ENCODE results near the gene DGKD. TPM values are rescaled to one million over a fixed set of nuclear protein-coding genes. Genes with fewer than 3 reads are reported as not detected.

DGKD gene, protein sequence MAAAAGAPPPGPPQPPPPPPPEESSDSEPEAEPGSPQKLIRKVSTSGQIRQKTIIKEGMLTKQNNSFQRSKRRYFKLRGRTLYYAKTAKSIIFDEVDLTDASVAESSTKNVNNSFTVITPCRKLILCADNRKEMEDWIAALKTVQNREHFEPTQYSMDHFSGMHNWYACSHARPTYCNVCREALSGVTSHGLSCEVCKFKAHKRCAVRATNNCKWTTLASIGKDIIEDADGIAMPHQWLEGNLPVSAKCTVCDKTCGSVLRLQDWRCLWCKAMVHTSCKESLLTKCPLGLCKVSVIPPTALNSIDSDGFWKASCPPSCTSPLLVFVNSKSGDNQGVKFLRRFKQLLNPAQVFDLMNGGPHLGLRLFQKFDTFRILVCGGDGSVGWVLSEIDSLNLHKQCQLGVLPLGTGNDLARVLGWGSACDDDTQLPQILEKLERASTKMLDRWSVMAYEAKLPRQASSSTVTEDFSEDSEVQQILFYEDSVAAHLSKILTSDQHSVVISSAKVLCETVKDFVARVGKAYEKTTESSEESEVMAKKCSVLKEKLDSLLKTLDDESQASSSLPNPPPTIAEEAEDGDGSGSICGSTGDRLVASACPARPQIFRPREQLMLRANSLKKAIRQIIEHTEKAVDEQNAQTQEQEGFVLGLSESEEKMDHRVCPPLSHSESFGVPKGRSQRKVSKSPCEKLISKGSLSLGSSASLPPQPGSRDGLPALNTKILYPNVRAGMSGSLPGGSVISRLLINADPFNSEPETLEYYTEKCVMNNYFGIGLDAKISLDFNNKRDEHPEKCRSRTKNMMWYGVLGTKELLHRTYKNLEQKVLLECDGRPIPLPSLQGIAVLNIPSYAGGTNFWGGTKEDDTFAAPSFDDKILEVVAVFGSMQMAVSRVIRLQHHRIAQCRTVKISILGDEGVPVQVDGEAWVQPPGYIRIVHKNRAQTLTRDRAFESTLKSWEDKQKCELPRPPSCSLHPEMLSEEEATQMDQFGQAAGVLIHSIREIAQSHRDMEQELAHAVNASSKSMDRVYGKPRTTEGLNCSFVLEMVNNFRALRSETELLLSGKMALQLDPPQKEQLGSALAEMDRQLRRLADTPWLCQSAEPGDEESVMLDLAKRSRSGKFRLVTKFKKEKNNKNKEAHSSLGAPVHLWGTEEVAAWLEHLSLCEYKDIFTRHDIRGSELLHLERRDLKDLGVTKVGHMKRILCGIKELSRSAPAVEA
- 15.6 and 17.4 TPM in 2 replicates for total RNA-seq

DNA sequence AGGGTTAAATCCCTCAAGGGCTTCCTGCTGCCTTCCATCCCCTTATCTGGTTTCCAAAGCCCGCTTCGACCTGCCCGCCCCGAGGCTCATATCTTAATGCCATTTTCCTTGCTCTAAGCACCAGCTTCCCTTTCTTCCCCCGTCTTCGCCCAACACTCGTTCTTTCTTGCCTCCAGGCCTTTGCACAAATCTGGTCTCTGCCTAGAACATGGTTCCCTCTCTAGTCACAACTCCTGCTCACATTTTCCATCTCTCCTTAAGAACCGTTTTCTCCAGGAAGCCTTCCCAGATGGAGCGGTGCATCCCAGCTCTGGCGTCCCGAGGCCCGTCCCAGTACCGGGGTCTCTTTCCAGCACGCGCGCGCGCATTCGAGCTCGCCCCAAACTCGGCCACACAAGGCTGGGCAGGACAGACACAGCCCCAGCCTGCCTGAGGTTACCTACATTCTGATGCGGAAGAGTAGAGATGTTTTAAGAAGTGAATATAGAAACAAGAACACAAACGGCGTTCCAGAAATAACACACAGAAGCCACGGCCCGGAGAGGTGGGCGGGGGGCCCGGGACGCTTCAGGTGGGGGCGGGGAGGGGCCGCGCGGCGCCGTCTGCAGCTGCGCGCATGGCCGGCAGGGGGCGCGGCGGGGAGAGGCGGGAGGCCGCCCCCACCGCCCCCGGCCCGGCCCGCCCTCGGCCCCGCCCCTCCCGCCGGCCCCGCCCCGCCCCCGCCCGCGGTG, at the start of gene DGKD:
Gene DGKD, plus strand, starts transcription at position 726 of the 731 bp plus-strand sequence. CDS start 25 bp downstream, outside the sequence.

DNA sequence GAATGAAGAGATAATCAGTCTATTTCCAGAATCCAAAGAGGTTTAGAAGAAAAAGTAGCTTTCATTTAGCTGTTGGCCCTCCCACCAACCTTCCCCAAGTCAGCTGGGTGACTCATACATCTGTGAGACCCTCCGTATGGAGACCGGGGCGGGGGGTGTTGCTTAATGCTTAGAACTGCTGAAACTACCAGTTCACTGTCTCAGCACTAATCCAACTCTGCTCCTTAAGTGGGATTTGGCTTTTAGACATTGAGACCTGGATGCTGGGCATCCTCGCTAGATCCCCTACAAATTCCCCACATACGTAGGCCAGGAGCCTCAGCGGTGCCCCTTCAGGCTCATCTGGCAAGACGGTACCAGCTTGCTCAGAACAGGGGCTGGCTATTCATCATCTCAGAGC, 46.7 kb upstream of the DGKD start, which contains the start of gene SAG:
Gene SAG, plus strand, starts transcription at position 252 of the 400 bp plus-strand sequence. CDS start 1,374 bp downstream, outside the sequence.

Other genes with a start within 250 kb of the DGKD start
- gene ATG16L1, start 102.8 kb upstream of the DGKD start, total RNA-seq = 16.4 and 27.9 TPM in 2 replicates
- not detected in 2 replicates for gene SAG, start 46.7 kb upstream of the DGKD start, total RNA-seq
- 25.3 and 31.6 TPM in 2 replicates for gene USP40, start 212.3 kb downstream of the DGKD start, total RNA-seq